Left ventricle myocardium inferior (tissue), 1 donor: Measurements from ENCODE around the gene SESTD1. TPM values are rescaled to one million over a fixed set of nuclear protein-coding genes. Genes with fewer than 3 reads are reported as not detected.
A peak's percentile ranks its signal among the peaks of the same experiment; 100 is the strongest.

Experiments used
- DNase-seq: peaks from one replicate; pipeline ENCODE4 v3.0.0-alpha.2; 2020
- H3K27ac ChIP-seq: fragments of 200-600 bp; replicated peaks from 2 replicates; pipeline ENCODE4 v1.8.0; 2021
- H3K27me3 ChIP-seq: fragments of 200-600 bp; 2 replicates; pipeline ENCODE4 v1.8.0; 2021; ENCODE audit warnings: low read depth
- H3K36me3 ChIP-seq: fragments of 200-600 bp; 2 replicates; pipeline ENCODE4 v1.8.0; 2021
- H3K4me1 ChIP-seq: fragments of 200-600 bp; 2 replicates; pipeline ENCODE4 v1.8.0; 2021
- H3K4me3 ChIP-seq: fragments of 200-600 bp; 2 replicates; pipeline ENCODE4 v1.8.0; 2021; ENCODE audit warnings: mild to moderate bottlenecking, moderate library complexity
- H3K9me3 ChIP-seq: fragments of 200-600 bp; replicated peaks from 2 replicates; pipeline ENCODE4 v1.8.0; 2021
- intact Hi-C: fragments of 100-400 bp; cut with micrococcal nuclease; formaldehyde crosslinking; loops from one replicate; pipeline ENCODE4 v1.11.0; 2022
- long read RNA-seq: library from polyadenylated mRNA; unstranded; transcript quantifications from one replicate; pipeline ENCODE4 v2.0.0, GENCODE V29; 2021
- total RNA-seq: library from RNA; stranded (reverse); fragmentation: NEBNext Ultra II Directional; extraction: Animal tissue kit (Norgen Biotek cat#: 25700); gene quantifications from one replicate; pipeline ENCODE4 v1.2.1, GENCODE V29; 2021
- TF ChIP-seq, protein P1 (sequence below): fragments of 200-600 bp; IDR thresholded peaks from 2 replicates; pipeline ENCODE4 v1.8.0; 2021; ENCODE audit warnings: antibody characterized with exemption, mild to moderate bottlenecking, borderline replicate concordance
- donor health status: DM: no; HTN: yes; CAD: no; lungs with severe emphysema.

SESTD1 gene, protein sequence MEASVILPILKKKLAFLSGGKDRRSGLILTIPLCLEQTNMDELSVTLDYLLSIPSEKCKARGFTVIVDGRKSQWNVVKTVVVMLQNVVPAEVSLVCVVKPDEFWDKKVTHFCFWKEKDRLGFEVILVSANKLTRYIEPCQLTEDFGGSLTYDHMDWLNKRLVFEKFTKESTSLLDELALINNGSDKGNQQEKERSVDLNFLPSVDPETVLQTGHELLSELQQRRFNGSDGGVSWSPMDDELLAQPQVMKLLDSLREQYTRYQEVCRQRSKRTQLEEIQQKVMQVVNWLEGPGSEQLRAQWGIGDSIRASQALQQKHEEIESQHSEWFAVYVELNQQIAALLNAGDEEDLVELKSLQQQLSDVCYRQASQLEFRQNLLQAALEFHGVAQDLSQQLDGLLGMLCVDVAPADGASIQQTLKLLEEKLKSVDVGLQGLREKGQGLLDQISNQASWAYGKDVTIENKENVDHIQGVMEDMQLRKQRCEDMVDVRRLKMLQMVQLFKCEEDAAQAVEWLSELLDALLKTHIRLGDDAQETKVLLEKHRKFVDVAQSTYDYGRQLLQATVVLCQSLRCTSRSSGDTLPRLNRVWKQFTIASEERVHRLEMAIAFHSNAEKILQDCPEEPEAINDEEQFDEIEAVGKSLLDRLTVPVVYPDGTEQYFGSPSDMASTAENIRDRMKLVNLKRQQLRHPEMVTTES
- total RNA-seq, result 33.7 TPM
- long read RNA-seq, full-length matches to known transcripts, result 27 of 33 reads
- long read RNA-seq, partial matches to known transcripts, result 0 of 33 reads
- long read RNA-seq, other reads (novel, unspliced or antisense), result 6 of 33 reads

GRCh38 chr2:179264368-179265081, at the start of gene SESTD1:
Gene SESTD1, minus strand, starts transcription at chr2:179264832. Its CDS starts 72,991 bp downstream, at chr2:179191841.
- peak within 1 kb of the TSS; percentile 80 for H3K4me3 ChIP-seq
- intact Hi-C loops, result no loop called here
- DNase-seq, result peak; percentile 77
- no peaks in the 10 kb centered on the region for H3K9me3 ChIP-seq
- H3K27ac ChIP-seq, result peak within 1 kb of the TSS; percentile 89
- TF ChIP-seq, protein P1, sequence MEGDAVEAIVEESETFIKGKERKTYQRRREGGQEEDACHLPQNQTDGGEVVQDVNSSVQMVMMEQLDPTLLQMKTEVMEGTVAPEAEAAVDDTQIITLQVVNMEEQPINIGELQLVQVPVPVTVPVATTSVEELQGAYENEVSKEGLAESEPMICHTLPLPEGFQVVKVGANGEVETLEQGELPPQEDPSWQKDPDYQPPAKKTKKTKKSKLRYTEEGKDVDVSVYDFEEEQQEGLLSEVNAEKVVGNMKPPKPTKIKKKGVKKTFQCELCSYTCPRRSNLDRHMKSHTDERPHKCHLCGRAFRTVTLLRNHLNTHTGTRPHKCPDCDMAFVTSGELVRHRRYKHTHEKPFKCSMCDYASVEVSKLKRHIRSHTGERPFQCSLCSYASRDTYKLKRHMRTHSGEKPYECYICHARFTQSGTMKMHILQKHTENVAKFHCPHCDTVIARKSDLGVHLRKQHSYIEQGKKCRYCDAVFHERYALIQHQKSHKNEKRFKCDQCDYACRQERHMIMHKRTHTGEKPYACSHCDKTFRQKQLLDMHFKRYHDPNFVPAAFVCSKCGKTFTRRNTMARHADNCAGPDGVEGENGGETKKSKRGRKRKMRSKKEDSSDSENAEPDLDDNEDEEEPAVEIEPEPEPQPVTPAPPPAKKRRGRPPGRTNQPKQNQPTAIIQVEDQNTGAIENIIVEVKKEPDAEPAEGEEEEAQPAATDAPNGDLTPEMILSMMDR, result no peak
- no peaks in the 10 kb centered on the region for H3K36me3 ChIP-seq
- peaks cover 36% of the 10 kb centered on the region for H3K4me1 ChIP-seq
- no peaks in the 10 kb centered on the region for H3K27me3 ChIP-seq

- Histone ChIP-seq H3K27ac (no peak overlapping the region), H3K27me3 (peaks cover 6% of the 10 kb centered on the region), H3K4me3 (no peak overlapping the region), H3K36me3 (no peaks in the 10 kb centered on the region), H3K4me1 (no peaks in the 10 kb centered on the region), H3K9me3 (peaks cover 9% of the 10 kb centered on the region)
- no peak for DNase-seq
- intact Hi-C loops, result no loop called here
- TF ChIP-seq, protein P1, result no peak
Measured at GRCh38 chr2:179313057-179313456, 48.4 kb upstream of the SESTD1 start.

DNA sequence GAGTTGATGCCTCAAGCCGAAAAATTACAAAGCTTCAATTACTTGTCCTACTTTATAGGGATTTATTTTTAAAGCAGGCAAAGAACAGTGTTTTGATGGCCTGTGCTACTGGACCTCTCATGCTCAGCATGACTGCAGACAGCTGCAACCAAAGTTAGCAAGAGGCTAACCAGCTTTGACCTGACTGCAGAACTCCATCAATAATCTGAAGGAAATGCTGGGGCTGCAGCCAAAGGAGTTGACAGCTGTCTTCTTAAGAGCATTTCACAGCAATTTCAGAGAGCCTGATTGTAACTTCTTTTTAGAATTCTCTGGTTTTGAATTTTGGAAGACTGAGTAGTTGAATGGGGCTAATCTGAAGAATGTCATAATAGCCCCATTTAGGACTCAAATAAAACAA, 46.5 kb upstream of the SESTD1 start:
- no peak overlapping the region for H3K27ac ChIP-seq
- no peak overlapping the region for H3K4me3 ChIP-seq
- no peaks in the 10 kb centered on the region for H3K4me1 ChIP-seq
- intact Hi-C loops, result no loop called here
- peaks cover 6% of the 10 kb centered on the region for H3K9me3 ChIP-seq
- TF ChIP-seq, protein P1, result no peak
- no peak for DNase-seq
- H3K36me3 ChIP-seq, result no peaks in the 10 kb centered on the region
- peaks cover 6% of the 10 kb centered on the region for H3K27me3 ChIP-seq

- peaks cover 5% of the 10 kb centered on the region for H3K27me3 ChIP-seq
- no peak for DNase-seq
- no peak overlapping the region for H3K27ac ChIP-seq
- no peaks in the 10 kb centered on the region for H3K9me3 ChIP-seq
- intact Hi-C loops, result no loop called here
- no peak overlapping the region for H3K4me3 ChIP-seq
- TF ChIP-seq, protein P1, result no peak
- H3K36me3 ChIP-seq, result no peaks in the 10 kb centered on the region
- H3K4me1 ChIP-seq, result no peaks in the 10 kb centered on the region
Measured at GRCh38 chr2:179307616-179308371, 43.2 kb upstream of the SESTD1 start.

DNA sequence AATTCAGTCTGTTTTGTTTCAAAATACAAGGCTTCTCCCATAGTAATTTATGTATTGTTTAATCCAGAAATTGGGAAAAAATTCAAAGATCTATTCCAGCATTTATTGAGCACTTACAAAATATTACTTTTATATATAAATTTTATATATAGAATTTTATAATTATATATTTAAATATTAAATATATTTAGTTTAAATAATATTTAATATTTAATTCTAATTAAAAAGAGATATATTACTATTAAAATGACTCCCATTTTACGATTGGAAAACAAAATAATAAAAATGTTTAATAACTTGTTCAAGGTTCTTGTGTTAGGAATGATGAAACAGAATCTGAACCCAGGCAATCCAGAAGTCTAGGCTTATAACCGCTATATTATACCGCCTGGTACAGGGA, 40.5 kb upstream of the SESTD1 start:
- Histone ChIP-seq H3K4me1 (no peaks in the 10 kb centered on the region), H3K27ac (no peak overlapping the region), H3K9me3 (no peaks in the 10 kb centered on the region), H3K4me3 (no peak overlapping the region), H3K27me3 (no peaks in the 10 kb centered on the region), H3K36me3 (no peaks in the 10 kb centered on the region)
- TF ChIP-seq, protein P1, result no peak
- intact Hi-C loops, result no loop called here
- no peak for DNase-seq
